GM12864 (cell line): ENCODE data around the gene NIFK.

Source experiments
- DNase-seq: peaks from one replicate; pipeline ENCODE4 v3.0.0-alpha.2; 2011; ENCODE audit warnings: low read depth
- H3K4me3 ChIP-seq: 2 replicates; pipeline ENCODE4 v1.5.1; 2011; ENCODE audit warnings: mild to moderate bottlenecking, low read depth, low read length, control low read depth
- CTCF ChIP-seq: IDR thresholded peaks from 2 replicates; pipeline ENCODE4 v1.5.1; 2011; ENCODE audit warnings: low read depth, mild to moderate bottlenecking, moderate library complexity, low read length, control low read depth, inconsistent platforms; ENCODE audit errors: missing control alignments

NIFK gene

GRCh38 chr2:121682396-121683298 is 54.0 kb downstream of the NIFK start:
- DNase-seq: no peak
- no peak for TF ChIP-seq CTCF
- no peak overlapping the region for H3K4me3 ChIP-seq

GRCh38 chr2:121677855-121678254 is 58.8 kb downstream of the NIFK start:
- no peak overlapping the region for H3K4me3 ChIP-seq
- no peak for DNase-seq
- TF ChIP-seq CTCF: no peak
